AG09319 (cell line): ENCODE results near the gene IFITM5.

Source experiments
- DNase-seq: peaks from one replicate; pipeline ENCODE4 v3.0.0-alpha.2; 2010; ENCODE audit warnings: low read depth; ENCODE audit errors: extremely low read depth
- CTCF ChIP-seq: IDR thresholded peaks from 2 replicates; pipeline ENCODE4 v1.5.1; 2011; ENCODE audit warnings: low read depth, mild to moderate bottlenecking, inconsistent platforms, low read length, moderate library complexity

The IFITM5 gene

GRCh38 chr11:304061-304506, 4.8 kb upstream of the IFITM5 start:
- no peak for TF ChIP-seq CTCF
- DNase-seq = no peak

GRCh38 chr11:303363-303762, 4.0 kb upstream of the IFITM5 start:
- TF ChIP-seq CTCF = no peak
- DNase-seq = no peak

GRCh38 chr11:299951-300735, 817 bp upstream of the IFITM5 start:
- peak; percentile 18; the same call in 1 of the 2 replicates for TF ChIP-seq CTCF
- DNase-seq = no peak

- DNase-seq = no peak
- no peak for TF ChIP-seq CTCF
Measured at GRCh38 chr11:298406-299065, 790 bp downstream of the IFITM5 start.

- no peak for DNase-seq
- no peak for TF ChIP-seq CTCF
Measured at GRCh38 chr11:297586-298405, 1.5 kb downstream of the IFITM5 start.

- DNase-seq = no peak
- no peak for TF ChIP-seq CTCF
Measured at GRCh38 chr11:297051-297585, 2.2 kb downstream of the IFITM5 start.
